GM19372 (cell line): Measurements from ENCODE around the gene SLC34A1.
A peak's percentile ranks its signal among the peaks of the same experiment; 100 is the strongest.
"Not testable (repeated sequence)": the region's sequence is repeated elsewhere in the genome, so short reads cannot be mapped to it uniquely, and the experiment has no call there.

Experiments used
- ATAC-seq: cut with Tn5 transposase; IDR thresholded peaks from one replicate; pipeline ENCODE4 v1.9.1; 2021; ENCODE audit warnings: mild to moderate bottlenecking, low read depth, moderate library complexity; ENCODE audit not compliant: unreplicated experiment

SLC34A1 gene

DNA sequence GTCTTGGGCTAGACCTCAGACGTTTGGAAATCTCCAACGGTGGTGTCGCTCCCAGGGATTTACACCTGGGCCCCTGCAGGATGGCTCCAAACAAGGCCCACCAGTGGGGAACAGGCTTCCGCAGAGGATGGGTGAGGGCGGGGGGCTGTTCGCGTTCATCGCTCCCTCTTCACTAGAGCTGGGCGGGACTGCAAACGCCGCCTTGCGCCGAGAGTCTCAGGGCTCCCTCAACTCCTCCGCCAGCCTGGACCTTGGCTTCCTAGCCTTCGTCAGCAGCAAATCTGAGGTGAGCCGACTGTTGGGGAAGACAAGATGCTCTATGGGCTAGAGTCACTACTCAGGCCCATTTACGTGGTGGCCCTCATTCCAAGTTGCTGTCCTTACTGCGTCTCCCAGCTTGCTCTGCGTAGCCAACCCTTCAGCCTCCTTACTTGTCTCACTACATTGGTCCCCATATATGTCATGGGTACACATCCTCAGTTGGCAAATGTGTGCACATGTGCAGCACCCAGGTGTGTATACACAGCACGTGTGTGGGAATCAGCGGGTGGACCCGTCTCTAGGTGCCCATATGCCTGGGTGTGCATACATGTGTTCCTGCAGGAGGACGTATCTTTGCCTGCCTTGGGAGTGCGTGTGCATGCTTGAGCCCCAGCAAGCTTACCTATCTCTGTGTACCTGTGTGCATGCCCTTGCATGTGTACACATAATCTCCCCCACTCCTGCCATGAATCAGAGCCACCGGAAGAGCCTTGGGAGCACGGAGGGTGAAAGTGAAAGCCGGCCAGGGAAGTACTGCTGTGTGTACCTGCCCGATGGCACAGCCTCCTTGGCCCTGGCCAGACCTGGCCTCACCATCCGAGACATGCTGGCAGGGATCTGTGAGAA lies 16.0 kb upstream of the SLC34A1 start:
- ATAC-seq = no peak

DNA sequence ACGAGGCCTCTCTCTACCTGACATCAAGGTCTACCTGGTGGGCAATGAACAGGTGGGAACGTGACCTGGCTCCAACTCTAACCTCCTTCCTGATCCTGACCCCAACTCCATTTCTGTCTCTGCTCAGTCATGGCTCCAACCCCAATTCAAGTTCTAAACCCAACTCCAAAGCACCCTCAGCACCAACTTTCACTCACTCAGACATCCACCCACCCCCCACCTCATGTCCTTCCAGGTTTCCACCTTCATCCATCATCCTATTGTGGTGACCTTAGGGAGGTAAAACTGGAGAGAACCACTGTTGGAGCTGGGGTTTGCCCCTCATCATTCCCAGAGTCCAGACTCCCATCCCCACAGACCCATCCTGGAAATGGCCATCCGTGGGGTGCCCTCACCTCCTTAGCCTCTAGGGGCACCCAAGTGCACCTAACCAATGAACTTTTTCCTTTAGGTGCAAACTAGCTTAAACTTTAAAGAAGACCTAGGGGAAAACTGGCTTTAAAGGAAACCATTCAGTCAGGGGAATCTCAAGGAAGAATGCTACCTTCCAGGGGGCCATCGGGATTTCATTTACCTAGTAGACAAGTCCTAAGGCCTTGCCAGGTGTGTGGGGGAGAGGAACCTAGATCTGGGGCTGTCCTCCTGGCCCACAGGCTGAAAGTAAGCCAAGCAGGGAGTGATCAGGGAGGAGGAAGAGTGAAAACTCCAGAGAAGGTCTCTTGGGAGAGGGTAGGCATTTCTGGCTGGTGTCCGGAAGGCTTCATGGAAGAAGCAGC lies 15.2 kb upstream of the SLC34A1 start:
- no peak for ATAC-seq

GRCh38 chr5:177369645-177370440 lies 14.4 kb upstream of the SLC34A1 start:
- ATAC-seq = no peak

- peak; percentile 66 for ATAC-seq
Measured at GRCh38 chr5:177370488-177371119, 13.6 kb upstream of the SLC34A1 start.

DNA sequence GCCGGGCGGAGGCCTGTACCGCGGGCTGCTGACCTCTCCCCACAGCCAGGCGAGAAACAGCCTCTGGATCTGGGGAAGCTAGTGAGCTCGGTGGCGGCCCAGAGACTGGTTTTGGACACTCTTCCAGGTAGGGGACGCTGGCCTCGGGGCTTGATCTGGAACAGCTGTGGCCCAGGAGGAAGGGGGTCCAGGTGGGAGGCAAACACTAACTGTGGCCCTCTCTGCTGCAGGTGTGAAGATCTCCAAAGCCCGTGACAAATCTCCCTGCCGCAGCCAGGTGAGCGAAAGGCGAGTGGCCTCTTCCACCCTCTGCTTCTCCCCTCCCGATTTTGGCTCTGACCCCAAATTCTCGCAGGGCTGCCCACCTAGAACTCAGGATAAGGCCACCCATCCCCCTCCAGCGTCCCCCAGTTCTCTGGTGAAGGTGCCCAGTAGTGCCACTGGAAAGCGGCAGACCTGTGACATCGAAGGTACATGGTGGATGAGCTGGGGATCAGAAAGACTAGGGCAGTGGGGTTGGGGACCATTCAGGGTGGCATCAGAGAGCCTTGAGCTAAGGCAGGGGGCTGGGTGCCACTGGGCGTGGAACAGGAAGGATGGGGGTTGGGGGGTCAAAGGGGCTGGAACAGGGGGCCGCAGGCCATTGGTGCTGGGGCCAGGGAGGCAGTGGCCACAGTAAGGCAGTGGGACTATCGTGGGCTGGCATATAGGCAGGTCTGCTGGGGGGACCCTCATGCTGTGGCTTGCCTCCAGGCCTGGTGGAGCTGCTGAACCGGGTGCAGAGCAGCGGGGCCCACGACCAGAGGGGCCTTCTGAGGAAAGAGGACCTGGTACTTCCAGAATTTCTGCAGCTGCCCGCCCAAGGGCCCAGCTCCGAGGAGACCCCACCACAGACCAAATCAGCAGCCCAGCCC lies 12.9 kb upstream of the SLC34A1 start:
- ATAC-seq = no peak

DNA sequence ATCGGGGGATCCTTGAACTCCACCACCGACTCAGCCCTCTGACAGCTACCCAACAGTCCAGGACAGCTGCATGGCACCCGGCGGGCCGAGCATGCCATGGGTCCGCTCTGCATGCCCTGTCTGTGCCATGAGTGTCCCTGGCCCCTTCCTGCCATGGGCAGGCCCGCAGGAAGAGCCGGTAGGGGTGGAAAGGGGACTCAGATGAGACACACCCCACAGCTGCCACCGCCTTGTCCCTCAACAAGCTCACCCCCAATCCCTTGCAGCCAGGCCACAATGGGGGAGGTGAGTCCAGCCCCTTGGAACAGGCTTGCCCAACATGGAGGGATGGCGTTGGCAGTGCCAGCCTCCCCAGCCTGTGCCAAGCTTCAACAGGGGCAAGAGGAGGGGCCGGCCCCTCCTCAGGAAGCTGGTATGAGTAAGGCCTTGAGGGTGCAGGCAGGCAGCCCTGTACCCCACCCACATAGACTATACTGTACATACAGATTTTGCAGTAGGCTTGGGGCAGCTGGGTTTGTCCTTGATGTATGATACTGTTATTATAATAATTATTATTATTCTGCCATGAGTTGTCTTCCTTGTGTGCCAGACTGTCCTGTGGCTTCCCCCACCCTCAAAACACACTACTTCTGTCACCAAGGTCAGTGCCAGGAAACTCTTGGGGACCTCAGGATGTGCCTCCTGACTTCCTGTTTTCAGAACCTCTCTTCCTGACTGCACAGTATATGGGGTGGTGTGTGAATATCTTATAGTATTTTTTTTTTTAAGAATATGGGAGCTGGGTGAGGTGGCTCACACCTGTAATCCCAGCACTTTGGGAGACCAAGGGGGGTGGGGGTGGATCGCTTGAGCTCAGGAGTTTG lies 12.0 kb upstream of the SLC34A1 start:
- no peak for ATAC-seq

DNA sequence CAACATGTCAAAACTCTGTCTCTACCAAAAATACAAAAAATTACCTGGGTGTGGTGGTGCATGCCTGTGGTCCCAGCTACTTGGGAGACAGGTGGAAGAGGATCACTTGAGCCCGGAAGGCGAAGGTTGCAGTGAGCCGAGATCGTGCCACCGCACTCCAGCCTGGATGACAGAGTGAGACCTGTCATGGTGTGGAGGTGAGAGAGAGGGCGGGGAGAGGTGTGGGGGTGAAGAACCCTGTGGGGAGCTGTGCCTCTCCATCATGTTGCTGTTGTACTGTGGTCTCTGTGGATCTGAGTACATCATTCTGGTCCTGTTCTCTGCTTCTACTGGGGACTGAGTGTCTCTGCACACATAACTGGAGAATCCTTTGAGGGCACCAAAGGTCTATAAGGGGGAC lies 11.3 kb upstream of the SLC34A1 start:
- no peak for ATAC-seq

DNA sequence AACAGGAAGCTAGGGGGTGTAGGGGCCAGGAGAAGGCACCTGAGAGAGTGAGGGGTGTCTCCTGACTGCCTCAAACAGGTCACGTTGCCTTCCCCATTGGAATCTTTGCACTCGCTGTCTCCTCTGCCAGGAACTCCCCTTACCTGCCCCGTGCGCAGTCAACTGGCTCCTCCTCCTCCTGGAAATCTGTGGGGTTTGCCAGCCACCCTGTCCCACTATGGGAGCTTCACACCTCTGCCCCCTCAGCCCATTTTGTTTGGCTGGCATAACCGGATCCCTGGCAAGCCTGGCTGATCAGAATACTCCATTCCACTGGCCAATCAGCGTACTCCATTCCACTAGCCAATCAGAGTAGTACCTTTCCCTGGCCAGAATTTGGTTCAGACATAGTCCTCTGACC lies 10.4 kb upstream of the SLC34A1 start:
- no peak for ATAC-seq

DNA sequence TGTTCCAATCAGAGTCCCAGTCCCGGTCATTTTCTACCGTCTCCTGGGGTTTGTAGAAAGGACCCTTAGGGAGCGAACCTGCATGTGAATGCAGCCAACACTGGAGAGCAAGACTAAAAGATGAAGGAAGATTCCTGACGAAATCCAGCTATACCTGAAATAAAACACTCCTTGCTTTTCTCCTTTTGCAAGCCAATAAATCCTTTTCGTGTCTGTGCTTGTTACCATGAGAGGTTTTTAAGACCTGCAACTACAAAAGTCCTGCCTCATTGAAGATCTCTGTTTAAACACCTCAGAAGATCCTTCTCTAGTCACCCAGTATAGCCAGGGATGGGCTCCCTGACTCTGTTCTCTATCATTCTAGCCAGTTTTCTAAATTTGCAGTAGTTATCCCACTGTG lies 10.0 kb upstream of the SLC34A1 start:
- no peak for ATAC-seq

DNA sequence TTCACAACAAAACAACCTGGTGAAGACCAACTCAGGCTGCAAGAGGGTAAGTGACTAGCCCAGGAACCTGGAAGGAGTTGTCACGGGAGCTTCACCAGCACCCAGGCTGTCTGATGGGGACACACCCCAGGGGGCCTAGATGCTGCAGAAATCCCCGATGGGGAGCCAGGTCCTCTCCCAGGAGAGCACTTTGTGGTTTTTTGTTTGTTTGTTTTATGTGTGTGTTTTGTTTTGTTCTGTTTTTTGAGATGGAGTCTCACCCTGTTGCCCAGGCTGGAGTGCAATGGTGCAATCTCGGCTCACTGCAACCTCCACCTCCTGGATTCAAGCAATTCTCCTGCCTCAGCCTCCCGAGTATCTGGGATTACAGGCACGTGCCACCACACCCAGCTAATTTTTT lies 8.7 kb upstream of the SLC34A1 start:
- ATAC-seq = not testable (repeated sequence)

- ATAC-seq = no peak
Measured at GRCh38 chr5:177376107-177376506, 8.1 kb upstream of the SLC34A1 start.

DNA sequence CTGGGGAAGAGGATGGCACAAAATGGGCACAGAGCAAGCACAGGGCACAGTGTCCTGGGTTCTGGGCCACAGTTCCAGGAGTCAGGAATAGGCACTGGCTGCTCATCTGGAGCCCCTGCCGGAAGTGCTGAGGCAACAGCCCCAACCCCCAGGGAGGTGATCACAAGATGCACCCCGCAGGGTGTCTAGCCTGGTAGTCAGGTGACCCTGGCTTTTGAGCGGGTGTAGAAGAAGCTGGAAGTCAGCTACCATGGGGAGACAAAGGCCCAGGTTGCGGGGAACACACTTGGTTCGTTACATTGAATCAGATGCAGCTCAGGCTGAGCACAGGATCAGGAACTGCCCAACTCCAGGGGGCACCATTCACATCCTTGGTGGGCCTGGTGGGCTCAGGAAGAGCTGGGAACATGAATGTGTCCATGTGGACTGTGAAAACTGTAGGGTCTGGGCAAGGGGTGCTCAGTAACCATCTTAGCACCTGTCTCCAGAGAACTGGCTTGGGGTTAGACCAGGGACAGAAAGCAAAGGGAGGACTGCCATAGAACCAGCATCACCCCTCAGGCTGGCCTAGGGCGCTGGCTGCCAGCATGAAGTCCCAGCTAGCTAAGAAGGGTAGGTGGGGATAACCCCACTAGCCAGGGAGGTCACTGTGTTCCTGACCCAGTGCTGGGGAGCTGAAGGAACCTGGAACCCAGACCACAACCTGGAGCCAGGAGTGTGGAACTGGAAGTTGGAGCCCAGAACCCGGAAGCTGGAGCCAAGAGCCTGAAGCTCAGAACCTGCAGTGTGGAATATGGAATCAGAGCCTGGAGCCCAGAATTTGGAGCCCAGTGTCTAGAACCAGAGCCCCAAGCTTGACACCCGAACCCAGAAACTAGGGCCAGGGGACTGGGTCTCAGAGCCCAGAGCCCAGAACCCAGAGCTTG lies 6.1 kb upstream of the SLC34A1 start:
- no peak for ATAC-seq

GRCh38 chr5:177378884-177379883 lies 5.0 kb upstream of the SLC34A1 start:
- no peak for ATAC-seq

DNA sequence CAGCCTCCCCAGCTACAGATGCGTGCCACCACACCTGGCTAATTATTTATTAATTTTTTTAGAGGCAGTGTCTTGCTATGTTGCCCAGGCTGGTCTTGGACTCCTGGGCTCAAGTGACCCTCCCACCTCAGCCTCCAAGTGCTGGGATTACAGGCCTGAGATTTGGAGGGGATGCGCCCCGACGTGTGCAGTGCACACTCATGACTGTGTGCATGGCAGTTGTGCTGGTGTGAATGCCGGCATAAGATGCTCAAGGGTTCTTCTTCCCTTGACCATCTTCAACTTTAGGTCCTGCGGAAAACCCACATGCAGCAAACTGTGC lies 3.5 kb upstream of the SLC34A1 start:
- ATAC-seq = no peak

- ATAC-seq = no peak
Measured at GRCh38 chr5:177382423-177383029, 1.7 kb upstream of the SLC34A1 start.

DNA sequence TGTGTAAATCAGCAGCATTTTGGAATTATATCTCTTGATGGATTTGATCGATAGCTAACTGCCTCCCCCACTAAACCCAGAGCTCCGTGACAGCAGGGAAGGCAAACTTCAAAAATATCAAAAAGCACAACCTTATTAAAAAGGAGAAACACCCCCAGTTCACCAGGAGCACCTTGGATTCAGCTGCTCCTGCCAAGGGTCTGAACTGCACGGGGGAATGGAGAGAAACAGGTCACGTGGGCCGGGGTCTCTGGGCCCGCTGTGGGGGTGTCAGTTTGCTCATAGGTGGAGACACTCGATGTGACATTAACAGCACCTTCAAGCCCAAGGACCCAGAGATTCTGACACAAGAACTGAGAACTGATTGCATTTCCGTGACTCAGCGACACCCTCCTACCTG lies 1.1 kb upstream of the SLC34A1 start:
- no peak for ATAC-seq
